SK-N-SH treated with all-trans-retinoic acid at 6 μM for 48 hours (cell line): ENCODE results near the gene LATS1.

Experiments used
- POU6F1 ChIP-seq: fragments of 250-450 bp; sonication (Bioruptor Pico); IDR thresholded peaks from 2 replicates; pipeline ENCODE4 v1.8.0; 2021; ENCODE audit warnings: low read depth, mild to moderate bottlenecking, moderate library complexity, borderline replicate concordance
- ZNF8 ChIP-seq: fragments of 450-650 bp; formaldehyde crosslinking; IDR thresholded peaks from 2 replicates; pipeline ENCODE4 v1.5.0; 2020; ENCODE audit warnings: mild to moderate bottlenecking, moderate library complexity

GRCh38 chr6:149763866-149764265 lies 46.0 kb upstream of the LATS1 start:
- TF ChIP-seq POU6F1 (CRISPR knock-in tag) (no peak), ZNF8 (no peak)
